HG03159 (cell line): ENCODE measurements around the gene PCBP4.

ENCODE experiments used
- ATAC-seq: cut with Tn5 transposase; IDR thresholded peaks from one replicate; pipeline ENCODE4 v1.9.1; 2021; ENCODE audit warnings: mild to moderate bottlenecking, moderate library complexity; ENCODE audit not compliant: unreplicated experiment

PCBP4 gene

GRCh38 chr3:51974963-51975851, 8.0 kb upstream of the PCBP4 start, which contains the start of gene ABHD14A:
Gene ABHD14A, plus strand, starts transcription at chr3:51975064. Its CDS starts 72 bp downstream, at chr3:51975136.
- ATAC-seq = no peak

GRCh38 chr3:51974277-51974962, 7.2 kb upstream of the PCBP4 start:
- ATAC-seq = no peak

- ATAC-seq = no peak
Observed at GRCh38 chr3:51971350-51971749, 4.1 kb upstream of the PCBP4 start.

GRCh38 chr3:51970606-51971300, 3.5 kb upstream of the PCBP4 start:
- ATAC-seq = no peak

- ATAC-seq = no peak
Observed at GRCh38 chr3:51969841-51970240, 2.6 kb upstream of the PCBP4 start.

- no peak for ATAC-seq
Observed at GRCh38 chr3:51968883-51969678, 1.8 kb upstream of the PCBP4 start.

- ATAC-seq = no peak
Observed at GRCh38 chr3:51968170-51968775, 1.0 kb upstream of the PCBP4 start.

GRCh38 chr3:51966922-51967383, 301 bp downstream of the PCBP4 start:
- ATAC-seq = no peak

GRCh38 chr3:51966486-51966885, 768 bp downstream of the PCBP4 start:
- no peak for ATAC-seq

GRCh38 chr3:51966016-51966415, 1.2 kb downstream of the PCBP4 start:
- no peak for ATAC-seq

GRCh38 chr3:51964521-51964920, 2.7 kb downstream of the PCBP4 start:
- ATAC-seq = no peak

- no peak for ATAC-seq
Observed at GRCh38 chr3:51963951-51964451, 3.3 kb downstream of the PCBP4 start.

- no peak for ATAC-seq
Observed at GRCh38 chr3:51962854-51963530, 4.3 kb downstream of the PCBP4 start.

GRCh38 chr3:51961602-51962569, 5.4 kb downstream of the PCBP4 start:
- ATAC-seq = no peak

- no peak for ATAC-seq
Observed at GRCh38 chr3:51961011-51961410, 6.2 kb downstream of the PCBP4 start.

GRCh38 chr3:51960386-51960785, 6.9 kb downstream of the PCBP4 start:
- no peak for ATAC-seq

- no peak for ATAC-seq
Observed at GRCh38 chr3:51959651-51960050, 7.6 kb downstream of the PCBP4 start.
